ENCODE data around the gene KLRF1. TPM values are rescaled to one million over a fixed set of nuclear protein-coding genes. Genes with fewer than 3 reads are reported as not detected.

The KLRF1 gene
- total RNA-seq, 3 donors from 2014 or later (not counting 1 experiment from before 2014, with no cell fraction given): 364 to 424 (median 392) TPM

- Mint-ChIP-seq H3K27me3 (ENCODE audit: low read depth in 2 of 2) (peaks cover 0 to 4% of the 10 kb centered on the region in 2 donors), H3K9me3 (no peaks in the 10 kb centered on the region), H3K36me3 (no peaks in the 10 kb centered on the region), H3K4me1 (peaks cover 42 to 43% of the 10 kb centered on the region in 2 donors), H3K4me3 (peak overlapping the region; percentile 49), H3K27ac (peak overlapping the region; percentile 41 to 83)
- intact Hi-C loops (cut with micrococcal nuclease): no loop called here
- no peaks in the 10 kb centered on the region for H3K27me3 ChIP-seq (ENCODE audit: control insufficient read depth, insufficient read depth, low read length)
- H3K27ac ChIP-seq (ENCODE audit: low read length): no peak overlapping the region
- peak in 1 of 2 donors; percentile 56 for DNase-seq
- ATAC-seq: no peak
- peaks cover 6% of the 10 kb centered on the region for H3K4me1 ChIP-seq (ENCODE audit: control insufficient read depth, insufficient read depth, low read length)
- no peaks in the 10 kb centered on the region for H3K9me3 ChIP-seq (ENCODE audit: control insufficient read depth, insufficient read depth, low read length)
- H3K36me3 ChIP-seq (ENCODE audit: control insufficient read depth, insufficient read depth, low read length): no peaks in the 10 kb centered on the region
- TF ChIP-seq, protein P1, sequence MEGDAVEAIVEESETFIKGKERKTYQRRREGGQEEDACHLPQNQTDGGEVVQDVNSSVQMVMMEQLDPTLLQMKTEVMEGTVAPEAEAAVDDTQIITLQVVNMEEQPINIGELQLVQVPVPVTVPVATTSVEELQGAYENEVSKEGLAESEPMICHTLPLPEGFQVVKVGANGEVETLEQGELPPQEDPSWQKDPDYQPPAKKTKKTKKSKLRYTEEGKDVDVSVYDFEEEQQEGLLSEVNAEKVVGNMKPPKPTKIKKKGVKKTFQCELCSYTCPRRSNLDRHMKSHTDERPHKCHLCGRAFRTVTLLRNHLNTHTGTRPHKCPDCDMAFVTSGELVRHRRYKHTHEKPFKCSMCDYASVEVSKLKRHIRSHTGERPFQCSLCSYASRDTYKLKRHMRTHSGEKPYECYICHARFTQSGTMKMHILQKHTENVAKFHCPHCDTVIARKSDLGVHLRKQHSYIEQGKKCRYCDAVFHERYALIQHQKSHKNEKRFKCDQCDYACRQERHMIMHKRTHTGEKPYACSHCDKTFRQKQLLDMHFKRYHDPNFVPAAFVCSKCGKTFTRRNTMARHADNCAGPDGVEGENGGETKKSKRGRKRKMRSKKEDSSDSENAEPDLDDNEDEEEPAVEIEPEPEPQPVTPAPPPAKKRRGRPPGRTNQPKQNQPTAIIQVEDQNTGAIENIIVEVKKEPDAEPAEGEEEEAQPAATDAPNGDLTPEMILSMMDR (IDR thresholded peaks at IDR 0.05): no peak
- WGBS (ENCODE audit: insufficient coverage): no CpG with 5 or more reads among the region's 5 CpGs
- H3K4me3 ChIP-seq (ENCODE audit: low read length): no peak overlapping the region
Observed at GRCh38 chr12:9796346-9796745, 30.9 kb upstream of the KLRF1 start.

GRCh38 chr12:9796971-9797370, 30.3 kb upstream of the KLRF1 start:
- intact Hi-C loops (cut with micrococcal nuclease): no loop called here
- ATAC-seq: no peak
- WGBS (ENCODE audit: insufficient coverage): 54% methylated on average over 4 of the region's 7 CpGs
- H3K4me3 Mint-ChIP-seq: peak overlapping the region; percentile 49
- Histone ChIP-seq H3K27ac (ENCODE audit: low read length) (no peak overlapping the region), H3K4me1 (ENCODE audit: control insufficient read depth, insufficient read depth, low read length) (peaks cover 6% of the 10 kb centered on the region), H3K36me3 (ENCODE audit: control insufficient read depth, insufficient read depth, low read length) (no peaks in the 10 kb centered on the region), H3K4me3 (ENCODE audit: low read length) (no peak overlapping the region), H3K27me3 (ENCODE audit: control insufficient read depth, insufficient read depth, low read length) (no peaks in the 10 kb centered on the region), H3K9me3 (ENCODE audit: control insufficient read depth, insufficient read depth, low read length) (no peaks in the 10 kb centered on the region)
- TF ChIP-seq, protein P1 (IDR thresholded peaks at IDR 0.05): no peak
- no peaks in the 10 kb centered on the region for H3K36me3 Mint-ChIP-seq
- H3K4me1 Mint-ChIP-seq: peaks cover 42 to 43% of the 10 kb centered on the region in 2 donors
- no peak for DNase-seq
- no peaks in the 10 kb centered on the region for H3K9me3 Mint-ChIP-seq
- peaks cover 0 to 4% of the 10 kb centered on the region in 2 donors for H3K27me3 Mint-ChIP-seq (ENCODE audit: low read depth in 2 of 2)
- H3K27ac Mint-ChIP-seq: peak overlapping the region; percentile 41 to 83

- Histone ChIP-seq H3K36me3 (ENCODE audit: control insufficient read depth, insufficient read depth, low read length) (no peaks in the 10 kb centered on the region), H3K4me3 (ENCODE audit: low read length) (no peak overlapping the region), H3K4me1 (ENCODE audit: control insufficient read depth, insufficient read depth, low read length) (peaks cover 6% of the 10 kb centered on the region), H3K27me3 (ENCODE audit: control insufficient read depth, insufficient read depth, low read length) (no peaks in the 10 kb centered on the region), H3K9me3 (ENCODE audit: control insufficient read depth, insufficient read depth, low read length) (no peaks in the 10 kb centered on the region), H3K27ac (ENCODE audit: low read length) (no peak overlapping the region)
- no peaks in the 10 kb centered on the region for H3K36me3 Mint-ChIP-seq
- peak overlapping the region; percentile 30 to 43 for H3K27ac Mint-ChIP-seq
- ATAC-seq (peak; percentile 90 to 94 (median 94)), DNase-seq (peak in 1 of 2 donors; percentile 89)
- WGBS (ENCODE audit: insufficient coverage): 43% methylated on average over 5 of the region's 7 CpGs
- H3K4me3 Mint-ChIP-seq: peak overlapping the region; percentile 43
- TF ChIP-seq, protein P1 (IDR thresholded peaks at IDR 0.05): peak; percentile 61
- peaks cover 0 to 4% of the 10 kb centered on the region in 2 donors for H3K27me3 Mint-ChIP-seq (ENCODE audit: low read depth in 2 of 2)
- intact Hi-C loops (cut with micrococcal nuclease): loop anchor here (1.0 kb wide), 1 partner anchor 48 kb away; no protein-coding TSS in a partner anchor
- H3K4me1 Mint-ChIP-seq: peaks cover 42 to 43% of the 10 kb centered on the region in 2 donors
- no peaks in the 10 kb centered on the region for H3K9me3 Mint-ChIP-seq
Observed at GRCh38 chr12:9797722-9798619, 29.3 kb upstream of the KLRF1 start.

All from natural killer cell (primary cell).